ENCODE results near the gene MORF4L1.
A peak's percentile ranks its signal among the peaks of the same experiment; 100 is the strongest.
"Not testable (repeated sequence)": the region's sequence is repeated elsewhere in the genome, so short reads cannot be mapped to it uniquely, and the experiment has no call there.

The MORF4L1 gene, protein sequence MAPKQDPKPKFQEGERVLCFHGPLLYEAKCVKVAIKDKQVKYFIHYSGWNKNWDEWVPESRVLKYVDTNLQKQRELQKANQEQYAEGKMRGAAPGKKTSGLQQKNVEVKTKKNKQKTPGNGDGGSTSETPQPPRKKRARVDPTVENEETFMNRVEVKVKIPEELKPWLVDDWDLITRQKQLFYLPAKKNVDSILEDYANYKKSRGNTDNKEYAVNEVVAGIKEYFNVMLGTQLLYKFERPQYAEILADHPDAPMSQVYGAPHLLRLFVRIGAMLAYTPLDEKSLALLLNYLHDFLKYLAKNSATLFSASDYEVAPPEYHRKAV

DNA sequence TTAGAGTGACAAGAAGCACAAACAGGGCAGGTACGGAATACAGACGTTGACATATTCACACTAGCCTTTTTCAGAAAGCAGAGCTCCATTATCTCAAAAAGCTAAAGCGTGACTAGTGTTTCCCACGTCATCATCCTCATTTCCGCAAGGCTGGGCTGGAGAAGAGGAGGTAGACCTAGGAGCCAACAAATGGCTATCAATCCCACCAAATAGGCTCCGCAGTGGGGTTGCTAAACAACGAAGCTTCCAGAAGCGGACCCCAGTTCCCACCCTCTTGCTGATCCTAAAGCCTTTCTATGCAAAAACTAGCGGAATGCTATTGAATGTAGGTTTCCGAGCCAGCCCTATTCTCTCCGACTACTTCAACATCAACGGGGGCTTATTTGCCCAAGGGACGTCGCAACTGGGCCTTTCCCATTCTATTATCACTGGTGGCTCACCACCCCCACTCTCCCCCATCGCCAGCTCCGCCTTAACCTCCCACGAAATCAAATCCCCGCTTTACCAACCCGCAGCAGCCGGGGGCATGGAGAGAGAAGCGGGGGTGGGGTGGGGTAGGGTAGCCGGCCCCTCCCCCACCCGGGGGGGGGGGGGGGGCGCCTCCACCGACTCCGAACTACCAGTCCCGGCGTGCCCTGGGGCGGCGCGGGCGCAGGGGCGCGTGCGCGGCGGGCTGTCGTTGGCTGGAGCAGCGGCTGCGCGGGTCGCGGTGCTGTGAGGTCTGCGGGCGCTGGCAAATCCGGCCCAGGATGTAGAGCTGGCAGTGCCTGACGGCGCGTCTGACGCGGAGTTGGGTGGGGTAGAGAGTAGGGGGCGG, at the start of gene MORF4L1:
TSS of gene MORF4L1 (plus strand) at position 736 of the 817 bp plus-strand sequence. CDS start 128 bp downstream, outside the sequence.
- DNase-seq = peak; percentile 97

GRCh38 chr15:78828920-78829319, 43.8 kb upstream of the MORF4L1 start:
- no peak for DNase-seq

- DNase-seq = no peak
Observed at GRCh38 chr15:78830514-78831228, 42.0 kb upstream of the MORF4L1 start.

GRCh38 chr15:78831229-78832207, 41.2 kb upstream of the MORF4L1 start:
- no peak for DNase-seq

DNA sequence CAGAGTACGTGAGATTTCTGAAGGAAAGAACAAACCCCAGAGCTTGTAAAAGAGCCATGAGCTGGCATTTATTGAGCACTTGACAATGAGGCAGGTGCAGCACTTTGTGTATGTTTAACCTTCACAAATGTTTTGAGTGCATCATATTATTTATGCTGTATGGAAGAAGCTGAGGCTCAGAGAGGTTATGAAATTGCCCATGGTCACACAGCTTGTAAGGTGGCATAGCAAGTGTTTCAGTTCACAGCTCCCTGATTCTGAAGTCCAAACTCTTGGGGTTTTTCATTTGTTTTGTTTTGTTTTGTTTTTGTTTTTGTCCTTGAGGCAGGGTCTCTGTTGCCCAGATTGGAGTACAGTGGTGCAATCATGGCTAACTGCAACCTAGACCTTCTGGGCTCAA, 36.4 kb upstream of the MORF4L1 start:
- DNase-seq = no peak

GRCh38 chr15:78837131-78837530, 35.6 kb upstream of the MORF4L1 start:
- no peak for DNase-seq

- DNase-seq = no peak
Observed at GRCh38 chr15:78837543-78837942, 35.1 kb upstream of the MORF4L1 start.

DNA sequence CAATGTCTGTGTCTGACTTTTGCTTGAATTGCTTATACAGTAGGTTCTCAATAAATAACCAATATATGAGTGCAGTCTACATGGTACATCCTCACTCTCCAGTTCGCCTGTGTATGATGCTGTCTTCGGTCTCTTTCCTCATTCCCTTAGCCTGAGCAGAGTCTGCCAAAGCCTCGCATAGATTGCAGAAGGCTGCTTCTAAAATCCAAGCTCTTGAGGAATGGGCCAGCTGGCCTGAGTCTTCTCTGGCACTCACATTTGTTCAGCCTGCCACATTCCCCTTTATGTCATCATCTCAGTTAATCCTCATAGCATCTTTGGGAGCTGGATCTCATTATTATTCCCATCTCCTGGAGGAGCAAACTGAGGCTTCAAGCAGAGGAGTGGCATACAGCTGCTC, 34.2 kb upstream of the MORF4L1 start:
- no peak for DNase-seq

GRCh38 chr15:78839151-78839550, 33.5 kb upstream of the MORF4L1 start:
- not testable (repeated sequence) for DNase-seq

DNA sequence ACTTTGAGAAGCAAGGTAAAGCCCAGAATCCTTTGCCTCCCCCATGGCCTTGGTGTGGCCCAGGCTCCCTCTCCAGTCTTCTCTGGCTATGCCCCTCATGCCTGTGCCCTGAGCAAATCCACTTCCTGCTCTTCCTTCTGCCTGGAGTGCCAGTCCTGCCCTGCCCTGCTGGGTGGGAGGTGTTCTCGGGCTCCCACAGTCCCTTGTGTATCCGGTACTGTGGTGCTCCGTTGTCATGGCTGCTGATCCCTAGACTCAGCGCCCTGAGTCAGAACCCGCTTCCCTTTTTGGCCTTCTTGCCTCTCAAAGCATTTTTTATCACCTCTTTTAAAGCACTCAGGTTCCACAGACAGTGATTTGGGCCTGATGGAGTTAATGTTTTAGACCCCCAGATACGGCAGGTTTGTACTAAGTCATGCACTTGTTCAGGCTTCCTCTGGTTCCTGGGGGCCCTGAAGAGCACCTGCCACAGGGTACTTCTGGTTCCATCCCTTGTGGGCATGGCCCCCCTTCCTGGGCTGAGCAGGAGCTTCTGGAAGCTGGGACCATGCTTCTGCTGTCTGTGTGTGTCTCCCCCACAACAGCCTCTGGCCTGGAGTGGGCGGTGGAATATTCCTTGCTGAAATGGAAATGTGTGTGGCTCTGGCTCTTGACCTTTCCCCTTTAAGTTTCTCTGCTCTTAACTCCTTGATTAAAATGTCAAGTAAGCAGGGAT, 31.9 kb upstream of the MORF4L1 start:
- DNase-seq = peak; percentile 10

DNA sequence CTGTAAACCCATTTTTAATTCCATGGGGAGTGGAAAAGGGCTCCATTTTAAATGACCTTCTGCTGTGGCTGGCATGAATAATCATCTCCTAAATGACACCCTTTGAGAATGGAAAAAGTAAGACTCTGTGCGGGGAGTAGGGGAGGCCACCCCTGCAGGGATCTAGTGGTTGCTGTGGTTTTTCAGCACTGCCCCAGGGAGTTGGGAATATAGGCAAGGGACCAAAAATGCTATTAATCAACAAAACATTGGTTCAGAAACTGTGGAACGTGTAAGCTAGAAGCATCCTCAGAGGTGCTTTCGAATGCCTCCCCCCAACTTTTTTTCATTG, 31.3 kb upstream of the MORF4L1 start:
- no peak for DNase-seq

DNA sequence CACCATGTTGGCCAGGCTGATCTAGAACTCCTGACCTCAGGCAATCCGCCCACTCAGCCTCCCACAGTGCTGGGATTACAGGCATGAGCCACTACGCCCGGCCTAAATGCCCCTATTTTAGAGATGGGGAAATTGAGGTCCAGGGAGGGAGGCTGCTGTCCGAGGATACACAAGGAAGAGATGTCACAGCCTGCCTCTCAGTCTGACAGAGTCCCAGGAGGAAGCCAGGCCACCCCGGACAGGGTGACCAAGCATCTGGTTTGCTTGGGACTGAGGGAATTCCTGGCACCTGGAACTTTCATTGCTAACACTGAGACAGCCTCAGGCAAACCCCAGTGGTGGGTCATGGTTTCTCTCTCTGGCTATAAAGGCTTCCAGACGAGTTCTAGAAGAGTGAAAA, 30.8 kb upstream of the MORF4L1 start:
- no peak for DNase-seq

GRCh38 chr15:78842519-78842918, 30.2 kb upstream of the MORF4L1 start:
- no peak for DNase-seq

GRCh38 chr15:78846906-78847305, 25.8 kb upstream of the MORF4L1 start:
- not testable (repeated sequence) for DNase-seq

GRCh38 chr15:78847387-78847906, 25.2 kb upstream of the MORF4L1 start:
- not testable (repeated sequence) for DNase-seq

DNA sequence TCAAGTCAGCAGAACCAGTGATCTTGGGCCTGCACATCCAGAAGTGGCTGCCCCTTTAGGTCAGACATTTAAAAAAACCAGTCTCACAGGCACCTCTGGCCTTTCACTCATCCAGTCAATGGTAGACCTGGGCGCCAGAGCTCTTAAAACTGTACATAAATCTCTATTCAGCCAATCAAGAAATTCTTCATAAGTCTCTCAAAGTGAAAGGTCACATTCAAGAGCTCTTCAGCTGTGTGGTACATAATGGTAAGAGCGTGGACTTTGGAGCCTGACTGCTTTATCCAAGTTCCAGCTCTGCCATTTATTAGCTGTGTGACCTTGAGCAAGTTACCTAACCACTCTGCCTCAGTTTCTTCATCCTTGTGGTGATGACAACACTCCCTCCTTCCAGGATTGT, 22.3 kb upstream of the MORF4L1 start:
- DNase-seq = no peak

GRCh38 chr15:78850941-78851755, 21.5 kb upstream of the MORF4L1 start:
- DNase-seq = no peak

GRCh38 chr15:78853500-78853899, 19.2 kb upstream of the MORF4L1 start:
- DNase-seq = no peak

DNA sequence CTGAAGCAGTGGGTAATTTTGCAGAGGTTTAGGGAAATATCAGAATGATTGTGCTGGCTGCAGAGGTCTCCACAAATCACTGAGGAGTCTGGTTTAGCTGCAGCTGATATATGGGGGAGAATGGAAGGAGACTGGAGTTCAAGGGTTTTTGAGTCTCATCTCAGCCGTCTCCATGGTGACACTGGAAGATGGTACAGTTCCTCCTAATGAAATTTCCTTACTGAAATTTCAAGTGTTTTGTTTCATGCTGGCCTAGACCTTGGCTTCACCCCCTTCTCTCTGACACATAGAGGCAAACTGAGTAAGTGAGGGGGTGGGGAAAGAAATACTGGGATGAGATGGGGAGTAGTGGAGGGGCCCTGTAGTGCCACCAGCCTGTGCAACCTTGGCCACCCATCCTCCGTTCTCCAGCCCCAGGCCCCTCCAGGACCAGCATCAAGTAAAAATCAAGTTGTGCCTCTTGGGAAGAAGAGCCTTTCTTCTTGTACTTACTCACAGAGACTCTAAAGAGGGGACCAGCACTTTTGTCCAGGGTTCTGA, 17.8 kb upstream of the MORF4L1 start:
- no peak for DNase-seq

- no peak for DNase-seq
Observed at GRCh38 chr15:78855746-78856145, 16.9 kb upstream of the MORF4L1 start.
